8988T (cell line): ENCODE data around the gene ZNF26.
"Not testable (repeated sequence)": the region's sequence is repeated elsewhere in the genome, so short reads cannot be mapped to it uniquely, and the experiment has no call there.

Source experiments
- DNase-seq: peaks from one replicate; pipeline ENCODE4 v3.0.0; 2011

ZNF26 gene

GRCh38 chr12:132956011-132956788 lies 30.0 kb upstream of the ZNF26 start, which contains the start of gene ZNF605:
ZNF605 (minus strand) TSS chr12:132956306; CDS start chr12:132945635, 10,671 bp downstream.
- DNase-seq = peak; percentile 95

DNA sequence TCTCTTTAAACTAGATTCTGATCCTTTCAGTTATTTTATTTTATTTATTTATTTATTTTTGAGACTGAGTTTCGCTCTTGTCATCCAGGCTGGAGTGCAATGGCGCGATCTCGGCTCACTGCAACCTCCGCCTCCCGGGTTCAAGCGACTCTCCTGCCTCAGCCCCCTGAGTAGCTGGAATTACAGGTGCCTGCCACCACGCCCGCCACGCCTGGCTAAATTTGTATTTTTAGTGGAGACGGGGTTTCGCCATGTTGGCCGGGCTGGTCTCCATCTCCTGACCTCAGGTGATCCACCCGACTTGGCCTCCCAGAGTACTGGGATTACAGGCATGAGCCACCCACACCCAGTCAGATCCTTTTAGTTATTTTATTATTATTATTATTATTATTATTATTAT lies 24.4 kb upstream of the ZNF26 start:
- DNase-seq = not testable (repeated sequence)

DNA sequence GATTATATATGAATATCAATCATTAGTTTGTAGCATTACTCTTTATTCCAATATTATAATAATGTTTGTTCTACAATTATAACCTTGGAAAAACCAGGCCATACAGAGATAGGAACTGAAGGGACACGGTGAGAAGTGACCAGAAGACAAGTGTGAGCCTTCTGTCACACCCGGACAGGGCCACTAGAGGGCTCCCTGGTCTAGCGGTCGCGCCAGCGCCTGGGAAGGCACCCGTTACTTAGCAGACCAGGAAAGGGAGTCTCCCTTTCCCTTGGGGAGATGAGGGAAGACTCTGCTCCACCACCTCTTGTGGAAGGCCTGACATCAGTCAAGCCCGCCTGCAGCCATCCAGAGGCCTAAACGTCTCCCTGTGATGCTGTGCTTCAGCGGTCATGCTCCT lies 22.2 kb upstream of the ZNF26 start:
- DNase-seq = not testable (repeated sequence)

- DNase-seq = no peak
These were observed 20.4 kb upstream of the ZNF26 start for GRCh38 chr12:132965796-132966195.

GRCh38 chr12:132966676-132967415 lies 19.3 kb upstream of the ZNF26 start:
- no peak for DNase-seq

GRCh38 chr12:132967736-132968135 lies 18.4 kb upstream of the ZNF26 start:
- DNase-seq = no peak

DNA sequence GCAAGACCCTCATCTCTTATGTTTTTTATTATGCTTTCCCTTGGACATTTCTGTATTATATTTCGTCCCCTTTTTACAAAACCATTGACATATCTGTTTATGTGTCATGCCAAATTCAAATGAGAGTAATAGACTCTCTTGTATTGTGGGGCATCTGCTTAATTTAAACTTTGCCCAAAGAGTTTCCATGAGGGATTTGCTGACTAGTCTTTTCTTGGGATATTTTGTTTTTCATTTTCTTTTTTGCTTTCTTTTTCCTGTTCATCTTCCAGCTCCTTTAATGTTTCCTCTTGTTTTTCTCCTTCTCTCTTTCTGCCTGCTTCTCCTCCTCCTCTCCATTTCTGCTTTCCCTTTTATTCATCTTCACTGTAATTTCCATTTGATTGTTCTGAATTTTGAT lies 13.8 kb upstream of the ZNF26 start:
- DNase-seq = no peak

DNA sequence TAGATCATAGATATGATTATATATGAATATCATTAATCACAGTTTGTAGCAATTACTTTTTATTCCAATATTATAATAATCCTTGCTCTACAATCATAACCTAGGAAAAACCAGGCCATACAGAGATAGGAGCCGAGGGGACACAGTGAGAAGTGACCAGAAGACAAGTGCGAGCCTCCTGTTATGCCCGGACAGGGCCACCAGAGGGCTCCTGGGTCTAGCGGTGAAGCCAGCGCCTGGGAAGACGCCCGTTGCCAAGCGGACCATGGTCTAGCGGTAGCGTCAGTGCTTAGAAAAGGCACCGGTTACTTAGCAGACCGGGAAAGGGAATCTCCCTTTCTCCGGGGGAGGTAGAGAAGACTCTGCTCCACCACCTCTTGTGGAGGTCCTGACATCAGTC lies 9.3 kb upstream of the ZNF26 start:
- DNase-seq = not testable (repeated sequence)

DNA sequence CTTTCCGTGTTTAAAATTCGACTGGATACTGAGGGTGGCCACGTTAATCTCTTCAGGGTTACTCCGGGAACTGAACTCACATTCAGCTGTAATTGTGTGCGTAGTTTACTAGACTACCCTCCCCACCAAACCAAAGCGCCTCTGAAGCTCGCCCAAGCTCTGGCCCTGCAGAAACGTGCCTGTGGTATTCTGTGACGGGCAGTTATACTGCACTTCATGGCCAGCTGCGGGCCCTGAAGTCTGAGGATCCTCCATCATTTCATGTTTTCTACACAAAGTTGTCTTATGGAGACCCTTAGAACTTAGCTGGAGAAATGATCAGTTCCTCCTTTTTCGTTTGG lies 688 bp downstream of the ZNF26 start:
- no peak for DNase-seq

GRCh38 chr12:132998741-132999140 lies 12.6 kb downstream of the ZNF26 start:
- no peak for DNase-seq

DNA sequence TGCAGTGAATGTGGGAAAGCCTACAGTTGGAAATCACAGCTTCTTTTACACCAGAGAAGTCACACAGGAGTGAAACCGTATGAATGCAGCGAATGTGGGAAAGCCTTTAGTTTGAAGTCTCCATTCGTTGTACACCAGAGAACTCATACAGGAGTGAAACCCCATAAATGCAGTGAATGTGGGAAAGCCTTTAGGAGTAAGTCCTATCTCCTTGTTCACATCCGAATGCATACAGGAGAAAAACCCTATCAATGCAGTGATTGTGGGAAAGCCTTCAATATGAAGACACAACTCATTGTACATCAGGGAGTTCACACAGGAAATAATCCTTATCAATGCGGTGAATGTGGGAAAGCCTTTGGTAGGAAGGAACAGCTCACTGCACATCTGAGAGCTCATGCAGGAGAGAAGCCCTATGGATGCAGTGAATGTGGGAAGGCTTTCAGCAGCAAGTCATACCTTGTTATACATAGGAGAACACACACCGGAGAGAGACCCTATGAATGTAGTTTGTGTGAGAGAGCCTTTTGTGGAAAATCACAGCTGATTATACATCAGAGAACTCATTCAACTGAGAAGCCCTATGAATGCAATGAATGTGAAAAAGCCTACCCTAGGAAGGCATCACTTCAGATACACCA lies 24.6 kb downstream of the ZNF26 start:
- DNase-seq = no peak

DNA sequence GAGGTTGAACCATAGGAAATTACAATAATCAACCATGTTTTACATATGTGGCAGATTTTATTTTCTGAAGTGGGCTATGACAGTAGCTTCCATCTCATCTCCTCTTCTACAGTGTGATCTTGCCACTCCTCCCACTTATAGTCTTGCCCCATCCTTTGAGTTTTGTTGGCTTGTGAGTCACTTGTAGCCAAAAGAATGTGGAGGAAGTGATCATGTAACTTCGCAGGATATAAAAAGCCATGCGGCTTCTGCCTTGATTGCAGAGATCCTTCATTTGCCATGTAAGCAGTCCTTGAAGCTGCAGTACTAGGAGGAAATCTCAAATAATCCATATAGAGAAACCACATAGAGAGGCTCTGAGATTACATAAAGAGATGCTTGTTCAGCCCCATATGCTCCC lies 37.4 kb downstream of the ZNF26 start:
- DNase-seq = no peak

GRCh38 chr12:133026996-133027395 lies 40.8 kb downstream of the ZNF26 start:
- DNase-seq = no peak

DNA sequence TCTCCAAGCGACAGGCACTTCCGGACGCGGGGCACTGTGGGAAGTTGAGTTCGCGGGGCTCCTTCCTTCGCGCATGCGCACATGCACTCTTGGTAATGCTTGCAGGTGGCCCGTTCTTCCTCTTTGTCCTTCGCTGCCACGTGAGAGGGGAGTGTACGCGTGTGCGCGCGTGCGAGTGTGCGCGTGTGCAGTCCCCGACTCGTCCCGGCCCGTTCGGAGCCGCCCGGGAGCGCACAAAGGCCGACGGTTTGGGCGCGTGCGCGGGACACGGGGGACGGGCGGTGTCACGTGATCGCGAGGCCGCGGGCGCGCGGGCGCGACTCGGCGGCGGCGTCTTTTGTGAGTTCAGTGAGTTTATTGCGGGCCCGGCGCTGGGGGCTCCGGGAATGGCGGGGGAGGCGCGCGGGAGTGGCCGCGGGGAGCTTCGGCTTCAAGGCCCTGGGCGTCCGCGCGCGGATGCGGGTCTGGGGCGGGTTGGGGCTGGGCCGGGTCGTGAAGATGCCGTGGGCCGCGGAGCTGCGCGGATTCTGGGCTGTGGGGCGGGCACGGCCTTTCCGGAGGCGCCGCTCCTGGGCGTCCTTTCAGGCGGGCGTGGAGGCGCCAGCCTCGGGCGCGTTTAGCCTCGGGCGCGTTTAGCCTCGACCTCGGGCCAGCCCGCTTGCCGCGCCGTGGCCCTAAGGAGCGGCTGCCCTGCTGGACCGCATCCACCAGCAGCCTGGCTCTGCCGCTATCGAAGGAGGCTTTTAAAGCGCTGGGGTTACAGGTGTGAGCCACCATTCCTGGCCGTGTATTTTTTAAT lies 51.2 kb downstream of the ZNF26 start, which contains the start of gene ZNF84:
TSS of gene ZNF84 (plus strand) at position 303 of the 799 bp plus-strand sequence. CDS start 3,959 bp downstream, outside the sequence.
- DNase-seq = peak; percentile 63

DNA sequence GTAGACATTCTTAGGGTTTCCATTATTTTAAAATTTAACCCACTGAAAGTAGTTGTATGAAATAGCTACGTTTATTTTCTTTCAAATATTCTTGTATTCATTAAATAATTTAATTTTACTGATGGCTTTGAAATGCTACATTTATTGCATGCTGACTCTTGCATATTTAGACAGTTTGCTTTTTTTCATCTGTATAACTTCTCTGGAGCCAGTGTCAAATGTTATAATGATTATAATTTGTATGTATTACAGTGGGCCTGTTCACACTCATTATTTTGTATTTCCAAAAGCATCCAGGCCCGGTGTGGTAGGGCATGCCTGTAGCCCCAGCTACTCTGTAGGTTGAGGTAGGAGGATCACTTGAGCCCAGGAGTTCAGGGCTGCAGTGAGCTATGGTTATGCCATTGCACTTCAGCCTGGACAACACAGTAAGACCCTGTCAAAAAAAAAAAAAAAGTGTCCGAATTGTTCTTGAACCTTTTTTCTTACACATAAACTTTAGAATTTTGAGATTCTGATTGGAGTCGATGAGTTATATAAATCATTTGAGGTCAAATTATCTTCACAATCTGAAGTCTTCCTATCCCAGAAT lies 52.0 kb downstream of the ZNF26 start:
- no peak for DNase-seq

- no peak for DNase-seq
These were observed 60.5 kb downstream of the ZNF26 start for GRCh38 chr12:133046698-133047097.

GRCh38 chr12:133057446-133057845 lies 71.3 kb downstream of the ZNF26 start:
- no peak for DNase-seq

- no peak for DNase-seq
These were observed 72.3 kb downstream of the ZNF26 start for GRCh38 chr12:133058203-133059113.

- no peak for DNase-seq
These were observed 75.8 kb downstream of the ZNF26 start for GRCh38 chr12:133061954-133062353.

DNA sequence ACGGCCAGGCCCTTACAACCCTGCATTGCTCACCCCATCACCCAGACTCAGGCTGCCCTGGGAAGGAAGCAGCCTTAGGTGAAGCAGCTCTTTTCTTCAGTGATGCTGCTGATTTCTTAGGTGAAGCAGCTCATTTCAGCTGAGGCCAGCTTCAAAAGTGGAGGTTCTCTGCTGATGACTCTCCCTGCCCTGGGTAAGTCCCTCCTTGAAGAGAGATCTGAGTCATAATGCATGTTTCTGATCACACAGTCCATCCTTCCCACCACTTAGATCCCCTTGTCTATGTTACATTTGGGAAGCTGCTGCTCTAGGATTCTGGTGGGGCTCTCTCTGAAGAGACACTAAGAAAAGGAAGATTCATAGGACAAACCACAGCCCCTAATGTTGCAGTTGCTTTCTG lies 77.4 kb downstream of the ZNF26 start:
- no peak for DNase-seq

DNA sequence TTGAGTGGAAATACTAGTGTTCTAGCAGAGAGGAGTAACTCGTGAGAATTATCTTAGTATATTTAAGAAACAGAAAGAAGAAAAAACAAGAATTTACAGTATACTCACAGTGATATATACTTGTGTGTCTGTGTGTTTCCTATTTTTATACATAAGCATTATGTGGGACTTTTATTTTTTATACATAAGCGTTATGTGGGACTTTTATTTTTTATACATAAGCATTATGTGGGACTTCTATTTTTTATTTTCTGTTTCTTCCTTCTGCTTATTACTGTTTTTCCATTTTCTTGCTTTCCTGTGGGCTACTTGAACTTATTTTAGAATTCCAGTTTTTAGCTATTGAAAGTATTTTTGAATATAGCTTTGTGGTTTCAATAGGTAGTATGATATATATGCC lies 87.7 kb downstream of the ZNF26 start:
- DNase-seq = no peak
